Coronary artery (tissue), 2 donors: ENCODE measurements around the gene MCM3AP.
"Not testable (repeated sequence)": the region's sequence is repeated elsewhere in the genome, so short reads cannot be mapped to it uniquely, and the experiment has no call there.

ENCODE experiments used
- DNase-seq: peaks from one replicate; pipeline ENCODE4 v3.0.0-alpha.2; 2017; ENCODE audit warnings: low spot score
- H3K27ac ChIP-seq, 2 donors: fragments of 200-600 bp; sonication (generic); one replicate each; pipeline ENCODE4 v1.5.1; 2016 to 2019
- H3K4me3 ChIP-seq: fragments of 200-600 bp; sonication (generic); 2 replicates; pipeline ENCODE4 v1.5.1; 2016; ENCODE audit warnings: mild to moderate bottlenecking, moderate library complexity
- CTCF ChIP-seq: fragments of 200-600 bp; sonication (generic); IDR thresholded peaks from one replicate; pipeline ENCODE4 v1.5.1; 2019; ENCODE audit warnings: antibody characterized with exemption

The MCM3AP gene

GRCh38 chr21:46207006-46207919, 78.1 kb downstream of the MCM3AP start:
- no peak for DNase-seq
- Histone ChIP-seq H3K4me3 (no peak overlapping the region), H3K27ac (no peak overlapping the region)
- no peak for TF ChIP-seq CTCF

GRCh38 chr21:46206163-46207005, 79.0 kb downstream of the MCM3AP start:
- Histone ChIP-seq H3K27ac (no peak overlapping the region), H3K4me3 (no peak overlapping the region)
- TF ChIP-seq CTCF = no peak
- DNase-seq = no peak

- no peak for TF ChIP-seq CTCF
- Histone ChIP-seq H3K4me3 (no peak overlapping the region), H3K27ac (no peak overlapping the region)
- no peak for DNase-seq
Measured at GRCh38 chr21:46205766-46206162, 79.6 kb downstream of the MCM3AP start.

- no peak for TF ChIP-seq CTCF
- no peak for DNase-seq
- Histone ChIP-seq H3K4me3 (no peak overlapping the region), H3K27ac (no peak overlapping the region)
Measured at GRCh38 chr21:46205166-46205565, 80.2 kb downstream of the MCM3AP start.

- Histone ChIP-seq H3K27ac (no peak overlapping the region), H3K4me3 (no peak overlapping the region)
Measured at GRCh38 chr21:46203203-46203600, 82.2 kb downstream of the MCM3AP start.

GRCh38 chr21:46202592-46203202, 82.7 kb downstream of the MCM3AP start:
- H3K4me3 ChIP-seq = no peak overlapping the region
- no peak for TF ChIP-seq CTCF
- no peak overlapping the region for H3K27ac ChIP-seq
- DNase-seq = no peak

More at GRCh38 chr21:46203203-46203600, 82.2 kb downstream of the MCM3AP start:
- no peak for TF ChIP-seq CTCF
- DNase-seq = no peak

GRCh38 chr21:46200877-46201803, 84.3 kb downstream of the MCM3AP start:
- not testable (repeated sequence) for H3K27ac ChIP-seq, H3K4me3 ChIP-seq, DNase-seq
